Cardiac fibroblast (primary cell): ENCODE data around the gene CHD5.

Experiments
- DNase-seq, 2 donors: peaks; one replicate each; pipeline versions ENCODE4 v3.0.0 to v3.0.0-alpha.2; 2010; ENCODE audit warnings: low read depth in 2 of 2
- H3K4me3 ChIP-seq, 2 donors: replicated peaks in 1 of 2; 1 replicate in 1 of 2; 2 replicates in 1 of 2; pipeline ENCODE4 v1.5.1; 2011; ENCODE audit warnings: low read depth in 2 of 2, low read length in 2 of 2, mild to moderate bottlenecking in 2 of 2, moderate library complexity in 1 of 2
- TF ChIP-seq, protein P1 (sequence below): IDR thresholded peaks from one replicate; pipeline ENCODE4 v1.5.1; 2011; ENCODE audit warnings: low read depth, mild to moderate bottlenecking, low read length, inconsistent platforms

The CHD5 gene

DNA sequence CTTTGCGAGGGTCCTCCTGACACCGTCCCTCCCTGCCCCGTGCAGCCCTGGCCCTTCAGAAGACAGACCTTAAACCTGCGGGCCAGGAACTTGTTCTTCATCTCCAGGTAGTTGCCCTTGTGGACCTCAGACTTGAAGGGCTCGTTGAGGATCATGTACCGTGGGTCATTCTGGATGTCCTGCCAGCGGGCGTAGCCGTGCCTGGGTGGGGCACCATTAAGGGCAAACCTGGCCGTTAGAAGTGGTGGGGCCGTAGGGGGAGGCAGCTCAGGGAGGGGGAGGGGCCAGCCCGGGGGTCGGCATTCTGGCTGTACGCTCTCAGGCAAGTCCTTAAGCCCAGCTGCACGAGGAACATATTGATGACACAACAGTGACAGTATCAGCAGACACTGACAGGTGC is 69.8 kb downstream of the CHD5 start:
- no peak for DNase-seq
- TF ChIP-seq, protein P1, sequence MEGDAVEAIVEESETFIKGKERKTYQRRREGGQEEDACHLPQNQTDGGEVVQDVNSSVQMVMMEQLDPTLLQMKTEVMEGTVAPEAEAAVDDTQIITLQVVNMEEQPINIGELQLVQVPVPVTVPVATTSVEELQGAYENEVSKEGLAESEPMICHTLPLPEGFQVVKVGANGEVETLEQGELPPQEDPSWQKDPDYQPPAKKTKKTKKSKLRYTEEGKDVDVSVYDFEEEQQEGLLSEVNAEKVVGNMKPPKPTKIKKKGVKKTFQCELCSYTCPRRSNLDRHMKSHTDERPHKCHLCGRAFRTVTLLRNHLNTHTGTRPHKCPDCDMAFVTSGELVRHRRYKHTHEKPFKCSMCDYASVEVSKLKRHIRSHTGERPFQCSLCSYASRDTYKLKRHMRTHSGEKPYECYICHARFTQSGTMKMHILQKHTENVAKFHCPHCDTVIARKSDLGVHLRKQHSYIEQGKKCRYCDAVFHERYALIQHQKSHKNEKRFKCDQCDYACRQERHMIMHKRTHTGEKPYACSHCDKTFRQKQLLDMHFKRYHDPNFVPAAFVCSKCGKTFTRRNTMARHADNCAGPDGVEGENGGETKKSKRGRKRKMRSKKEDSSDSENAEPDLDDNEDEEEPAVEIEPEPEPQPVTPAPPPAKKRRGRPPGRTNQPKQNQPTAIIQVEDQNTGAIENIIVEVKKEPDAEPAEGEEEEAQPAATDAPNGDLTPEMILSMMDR = no peak
- no peak overlapping the region for H3K4me3 ChIP-seq

DNA sequence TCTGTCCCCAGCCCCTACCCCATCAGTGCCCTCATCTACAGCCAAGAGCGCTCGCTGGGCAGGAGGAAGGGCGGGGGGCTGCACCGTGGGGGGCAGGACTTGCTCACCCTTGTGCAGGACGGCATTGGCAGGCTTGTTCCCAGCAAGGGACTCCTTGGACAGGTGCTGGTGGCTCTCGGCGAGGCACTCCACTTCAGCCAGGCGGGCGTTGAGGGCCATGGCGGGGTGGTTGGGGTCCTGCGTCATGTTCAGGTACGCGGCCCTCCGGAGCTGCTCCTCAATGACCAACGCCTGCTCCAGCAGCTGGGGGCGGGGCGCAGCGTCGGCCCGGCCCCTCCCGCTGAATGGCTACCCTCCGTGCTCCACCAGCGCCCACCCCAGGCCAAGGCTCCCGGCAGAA is 70.4 kb downstream of the CHD5 start:
- H3K4me3 ChIP-seq = no peak overlapping the region
- DNase-seq = no peak
- TF ChIP-seq, protein P1 = no peak

DNA sequence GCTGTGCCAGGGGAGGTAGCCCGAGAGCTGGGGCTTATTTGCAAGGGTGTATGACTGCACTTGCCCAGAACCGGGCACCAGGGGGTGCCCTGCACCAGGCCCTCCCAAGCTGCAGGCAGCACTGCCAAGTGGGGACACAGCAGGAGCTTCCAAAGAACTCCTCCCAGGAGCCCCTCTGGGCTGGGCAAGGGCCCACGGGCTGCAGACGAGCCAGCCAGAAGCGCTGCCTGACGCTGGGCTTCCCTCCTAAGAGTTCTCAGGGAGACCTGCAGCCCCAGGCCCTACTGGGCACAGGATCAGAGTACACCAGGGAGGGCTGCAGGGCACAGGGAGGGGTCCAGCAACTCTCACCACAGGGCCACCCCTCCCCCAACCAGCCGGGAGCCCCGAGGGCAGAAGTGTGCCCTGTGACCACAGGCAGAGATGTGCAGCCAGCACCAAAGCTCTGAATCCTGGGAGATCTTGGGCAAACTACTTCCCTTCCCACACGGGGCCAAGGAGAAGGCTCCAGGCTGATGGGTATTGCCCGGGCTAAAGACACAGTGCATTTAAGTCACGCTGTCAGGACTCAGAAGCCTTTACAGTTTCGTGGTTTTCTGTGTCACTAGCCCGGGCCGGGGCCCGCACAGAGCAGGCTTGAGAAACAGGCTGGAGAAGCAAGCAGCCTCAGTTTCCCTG is 71.0 kb downstream of the CHD5 start:
- no peak overlapping the region for H3K4me3 ChIP-seq
- TF ChIP-seq, protein P1 = peak; percentile 70
- peak; percentile 60 for DNase-seq

DNA sequence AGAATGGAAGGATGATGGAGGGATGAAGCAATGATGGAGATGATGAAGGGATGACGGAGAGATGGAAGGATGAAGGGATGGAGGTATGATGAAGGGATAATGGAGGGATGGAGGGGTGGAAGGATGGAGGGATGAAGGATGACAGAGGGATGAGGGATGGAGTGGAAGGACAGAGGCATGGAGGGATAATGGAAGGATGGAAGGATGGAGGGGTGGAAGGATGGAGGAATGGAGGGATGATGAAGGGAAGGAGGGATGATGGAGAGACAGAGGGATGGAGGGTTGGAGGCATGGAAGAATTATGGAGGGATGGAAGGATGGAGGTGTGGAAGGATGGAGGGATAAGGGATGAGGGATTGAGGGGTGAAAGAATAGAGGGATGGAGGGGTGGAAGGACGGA is 71.6 kb downstream of the CHD5 start:
- DNase-seq = no peak
- H3K4me3 ChIP-seq = no peak overlapping the region
- TF ChIP-seq, protein P1 = no peak

DNA sequence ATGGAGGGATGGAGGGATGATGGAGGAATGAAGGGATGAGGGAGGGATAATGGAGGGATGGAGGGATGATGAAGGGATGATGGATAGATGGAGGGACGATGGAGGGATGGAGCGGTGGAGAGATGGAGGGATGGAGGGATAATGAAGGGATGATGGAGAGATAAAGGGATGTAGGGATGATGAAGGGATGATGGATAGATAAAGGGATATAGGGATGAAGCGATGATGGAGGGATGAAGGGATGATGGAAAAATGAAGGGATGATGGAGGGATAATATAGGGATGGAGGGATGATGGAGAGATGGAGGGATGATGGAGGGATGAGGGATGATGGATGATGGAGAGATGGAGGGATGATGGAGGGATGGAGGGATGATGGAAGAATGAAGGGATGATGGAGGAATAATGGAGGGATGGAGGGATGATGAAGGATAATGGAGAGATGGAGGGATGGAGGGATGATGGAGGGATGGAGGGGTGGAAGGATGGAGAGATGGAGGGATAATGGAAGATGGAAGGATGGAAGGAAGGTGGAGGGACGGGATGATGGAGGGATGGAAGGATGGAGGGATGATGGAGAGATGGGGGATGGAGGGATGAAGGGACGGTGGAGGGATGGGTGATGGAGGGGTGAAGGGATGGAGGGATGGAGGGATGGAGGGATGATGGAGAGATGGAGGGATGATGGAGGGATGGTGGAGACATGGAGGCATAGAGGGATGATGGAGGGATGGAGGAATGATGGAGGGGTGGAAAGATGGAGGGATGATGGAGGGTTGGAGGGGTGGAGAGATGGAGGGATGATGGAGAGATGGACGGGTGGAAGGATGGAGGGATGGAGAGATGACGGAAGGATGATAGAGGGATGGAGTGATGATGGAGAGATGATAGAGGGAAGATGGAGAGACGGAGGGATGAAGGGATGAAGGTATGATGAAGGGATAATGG is 72.4 kb downstream of the CHD5 start:
- DNase-seq = no peak
- no peak overlapping the region for H3K4me3 ChIP-seq
- TF ChIP-seq, protein P1 = no peak

DNA sequence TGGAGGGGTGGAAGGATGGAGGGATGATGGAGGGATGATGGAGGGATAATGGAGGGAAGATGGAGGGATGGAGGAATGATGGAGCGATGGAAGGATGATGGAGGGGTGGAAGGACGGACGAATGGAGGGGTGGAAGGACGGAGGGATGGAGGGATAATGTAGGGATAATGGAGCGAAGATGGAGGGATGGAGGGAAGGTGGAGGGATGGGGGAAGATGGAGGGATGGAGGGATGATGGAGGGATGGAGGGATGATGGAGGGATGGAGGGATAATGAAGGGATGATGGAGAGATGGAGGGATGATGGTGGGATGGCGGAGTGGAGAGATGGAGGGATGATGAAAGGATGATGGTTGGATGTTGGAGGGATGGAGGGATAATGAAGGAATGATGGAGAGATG is 73.1 kb downstream of the CHD5 start:
- TF ChIP-seq, protein P1 = no peak
- no peak overlapping the region for H3K4me3 ChIP-seq
- no peak for DNase-seq
